BLaER1 (cell line): Measurements from ENCODE around the gene GPM6B.

Experiments
- H3K27ac ChIP-seq: shearing (Covaris generic); formaldehyde crosslinking; 2 replicates; pipeline ENCODE4 v1.8.1; 2022
- H3K27me3 ChIP-seq: shearing (Covaris generic); formaldehyde crosslinking; 2 replicates; pipeline ENCODE4 v1.8.1; 2022
- H3K36me3 ChIP-seq: shearing (Covaris generic); formaldehyde crosslinking; 2 replicates; pipeline ENCODE4 v1.8.1; 2022
- H3K4me1 ChIP-seq: shearing (Covaris generic); formaldehyde crosslinking; 2 replicates; pipeline ENCODE4 v1.8.1; 2022
- H3K4me2 ChIP-seq: shearing (Covaris generic); formaldehyde crosslinking; 2 replicates; pipeline ENCODE4 v1.8.1; 2022
- H3K4me3 ChIP-seq: shearing (Covaris generic); formaldehyde crosslinking; 2 replicates; pipeline ENCODE4 v1.8.1; 2022
- H3K9ac ChIP-seq: shearing (Covaris generic); formaldehyde crosslinking; 2 replicates; pipeline ENCODE4 v1.8.1; 2022
- H3K9me3 ChIP-seq: shearing (Covaris generic); formaldehyde crosslinking; 2 replicates; pipeline ENCODE4 v1.8.1; 2022
- H4K20me1 ChIP-seq: shearing (Covaris generic); formaldehyde crosslinking; 2 replicates; pipeline ENCODE4 v1.8.1; 2022
- Cebpa-rat ChIP-seq: shearing (Covaris generic); IDR thresholded peaks from 2 replicates; pipeline ENCODE4 v1.8.1; 2022

GPM6B gene, protein sequence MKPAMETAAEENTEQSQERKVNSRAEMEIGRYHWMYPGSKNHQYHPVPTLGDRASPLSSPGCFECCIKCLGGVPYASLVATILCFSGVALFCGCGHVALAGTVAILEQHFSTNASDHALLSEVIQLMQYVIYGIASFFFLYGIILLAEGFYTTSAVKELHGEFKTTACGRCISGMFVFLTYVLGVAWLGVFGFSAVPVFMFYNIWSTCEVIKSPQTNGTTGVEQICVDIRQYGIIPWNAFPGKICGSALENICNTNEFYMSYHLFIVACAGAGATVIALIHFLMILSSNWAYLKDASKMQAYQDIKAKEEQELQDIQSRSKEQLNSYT

DNA sequence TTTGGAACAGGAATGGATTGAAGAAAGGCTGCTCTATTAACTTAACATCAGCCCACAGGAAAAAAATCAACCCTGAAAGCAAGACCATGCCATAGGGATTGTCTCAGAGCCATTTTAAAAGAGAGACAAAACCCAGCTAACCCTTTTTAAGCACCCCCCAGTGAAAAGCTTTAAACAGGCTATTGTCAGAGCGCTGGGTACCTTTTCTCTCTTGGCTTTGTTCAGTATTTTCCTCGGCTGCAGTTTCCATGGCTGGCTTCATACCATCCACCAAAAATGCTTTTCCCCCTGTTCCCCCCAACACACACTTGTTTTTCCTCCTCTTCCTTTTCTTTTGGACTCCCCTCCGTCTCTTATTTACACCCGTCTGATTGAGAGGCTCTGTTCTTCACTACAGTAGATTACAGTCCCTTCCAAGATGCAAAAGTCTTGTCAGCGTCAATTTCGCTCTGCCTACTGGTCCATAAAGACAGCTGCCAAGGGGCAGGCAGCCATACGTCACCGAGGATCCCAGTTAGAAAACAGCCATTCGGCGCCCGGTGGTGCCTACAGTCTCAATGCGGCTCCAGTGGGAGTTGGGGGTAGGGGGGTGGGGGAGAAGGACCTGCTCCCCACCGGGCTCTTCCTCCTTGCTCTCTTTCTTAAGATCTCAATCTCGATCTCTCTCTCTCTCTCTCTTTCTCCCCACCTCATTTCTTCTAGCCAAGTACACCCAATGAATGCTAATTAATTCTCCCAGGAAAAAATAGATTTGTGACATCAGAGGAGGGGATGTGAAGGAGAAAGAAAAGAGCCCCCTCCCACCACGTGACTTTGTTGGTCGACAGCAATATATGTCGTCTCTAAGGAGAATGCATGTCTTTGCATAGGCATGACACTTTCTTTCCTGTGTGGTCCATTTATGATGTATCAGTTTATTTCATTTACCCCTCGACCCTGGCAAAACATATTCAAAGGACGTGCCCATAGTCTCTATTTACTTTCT lies at the start of gene GPM6B:
Gene GPM6B (minus strand): TSS at position 451 of the 985 bp plus-strand sequence. CDS start 189 bp downstream, at position 262.
- no peak for TF ChIP-seq Cebpa-rat
- H3K27me3 ChIP-seq: peaks cover 98% of the 10 kb centered on the region
- H3K9me3 ChIP-seq: no peaks in the 10 kb centered on the region
- H3K4me2 ChIP-seq: no peak within 1 kb of the TSS
- no peak within 1 kb of the TSS for H3K4me3 ChIP-seq
- H3K27ac ChIP-seq: no peak within 1 kb of the TSS
- H3K36me3 ChIP-seq: no peaks in the 10 kb centered on the region
- H3K9ac ChIP-seq: no peak within 1 kb of the TSS
- H4K20me1 ChIP-seq: peaks cover 20% of the 10 kb centered on the region; the same call in 1 of the 2 replicates
- no peaks in the 10 kb centered on the region for H3K4me1 ChIP-seq

- no peak overlapping the region for H3K27ac ChIP-seq
- TF ChIP-seq Cebpa-rat: no peak
- no peaks in the 10 kb centered on the region for H3K4me1 ChIP-seq
- peaks cover 26% of the 10 kb centered on the region; the same call in 1 of the 2 replicates for H4K20me1 ChIP-seq
- H3K9me3 ChIP-seq: no peaks in the 10 kb centered on the region
- no peak overlapping the region for H3K4me3 ChIP-seq
- H3K9ac ChIP-seq: no peak overlapping the region
- H3K36me3 ChIP-seq: no peaks in the 10 kb centered on the region
- H3K4me2 ChIP-seq: no peak overlapping the region
- peaks cover 92% of the 10 kb centered on the region for H3K27me3 ChIP-seq
These were observed 47.4 kb upstream of the GPM6B start for GRCh38 chrX:13864264-13864663.

DNA sequence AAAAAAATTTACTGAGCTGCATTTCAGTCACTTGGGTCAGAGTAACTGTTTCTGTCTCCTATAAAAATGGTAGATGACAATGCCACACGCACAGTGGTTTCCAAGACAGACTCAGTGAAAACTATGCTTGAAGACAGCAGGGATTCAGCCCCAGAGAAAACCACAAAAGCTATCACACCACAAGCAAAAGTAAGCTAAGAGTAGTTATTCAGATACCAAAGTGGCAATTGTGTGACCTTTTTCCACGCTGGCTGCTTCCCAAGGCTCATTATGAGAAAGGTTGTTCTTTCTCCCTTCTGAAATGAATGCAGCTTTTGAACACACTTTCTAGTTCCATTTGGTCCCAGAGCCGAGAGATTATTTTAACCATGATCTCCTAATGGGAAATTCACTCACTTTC lies 46.4 kb upstream of the GPM6B start:
- peaks cover 92% of the 10 kb centered on the region for H3K27me3 ChIP-seq
- H3K36me3 ChIP-seq: no peaks in the 10 kb centered on the region
- H3K9ac ChIP-seq: no peak overlapping the region
- no peak overlapping the region for H3K27ac ChIP-seq
- TF ChIP-seq Cebpa-rat: no peak
- H3K9me3 ChIP-seq: no peaks in the 10 kb centered on the region
- H3K4me3 ChIP-seq: no peak overlapping the region
- no peaks in the 10 kb centered on the region for H3K4me1 ChIP-seq
- H3K4me2 ChIP-seq: no peak overlapping the region
- peaks cover 19% of the 10 kb centered on the region; the same call in 1 of the 2 replicates for H4K20me1 ChIP-seq

GRCh38 chrX:13859724-13860123 lies 42.8 kb upstream of the GPM6B start:
- no peak for TF ChIP-seq Cebpa-rat
- peaks cover 20% of the 10 kb centered on the region; the same call in 1 of the 2 replicates for H4K20me1 ChIP-seq
- peaks cover 95% of the 10 kb centered on the region for H3K27me3 ChIP-seq
- no peaks in the 10 kb centered on the region for H3K9me3 ChIP-seq
- no peak overlapping the region for H3K4me3 ChIP-seq
- no peaks in the 10 kb centered on the region for H3K36me3 ChIP-seq
- no peak overlapping the region for H3K9ac ChIP-seq
- 0 out of 2 replicates have a peak, but pooled peaks cover 4% of the 10 kb centered on the region for H3K4me1 ChIP-seq
- no peak overlapping the region for H3K27ac ChIP-seq
- no peak overlapping the region for H3K4me2 ChIP-seq

GRCh38 chrX:13857804-13858203 lies 40.9 kb upstream of the GPM6B start:
- Histone ChIP-seq H3K9ac (no peak overlapping the region), H3K36me3 (no peaks in the 10 kb centered on the region), H3K4me3 (no peak overlapping the region), H3K4me2 (no peak overlapping the region), H4K20me1 (peaks cover 5% of the 10 kb centered on the region; the same call in 1 of the 2 replicates), H3K9me3 (no peaks in the 10 kb centered on the region), H3K4me1 (0 out of 2 replicates have a peak, but pooled peaks cover 4% of the 10 kb centered on the region), H3K27ac (no peak overlapping the region), H3K27me3 (peaks cover 92% of the 10 kb centered on the region)
- TF ChIP-seq Cebpa-rat: no peak

DNA sequence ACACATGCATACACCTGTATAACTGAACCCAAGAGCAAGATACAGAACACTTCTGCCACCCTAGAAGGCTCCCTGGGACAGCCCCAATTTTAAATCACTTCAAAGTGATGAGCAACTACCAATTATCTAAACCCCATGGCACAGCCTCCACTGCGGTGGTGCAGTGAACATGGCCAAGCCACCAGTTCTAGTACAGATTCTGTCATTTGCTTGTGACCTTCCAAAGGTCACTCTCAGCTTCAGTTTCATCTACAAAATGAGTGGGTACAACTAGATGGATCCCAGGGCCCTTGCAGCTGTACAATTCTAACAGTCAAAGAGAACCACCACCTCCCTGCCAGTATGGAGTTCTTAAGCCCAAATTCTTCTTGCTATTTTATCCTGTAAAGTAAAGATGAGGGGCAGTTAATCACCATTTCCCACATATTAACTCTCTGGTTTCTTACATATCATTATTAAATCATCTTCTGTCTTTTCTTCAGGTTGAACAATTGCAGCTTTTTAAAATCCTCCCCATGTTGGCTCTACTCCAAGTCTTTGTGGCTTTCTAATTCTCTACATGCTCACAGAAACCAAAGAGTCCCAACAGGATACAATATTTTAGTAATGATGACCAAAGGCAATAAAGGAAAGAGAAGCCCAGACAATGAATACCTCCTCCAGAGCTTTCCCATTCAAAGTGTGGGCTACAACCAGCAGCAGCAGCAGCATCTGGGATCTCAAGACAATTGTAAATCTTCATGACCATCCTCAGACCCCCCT lies 39.0 kb upstream of the GPM6B start:
- Histone ChIP-seq H4K20me1 (peaks cover 5% of the 10 kb centered on the region; the same call in 1 of the 2 replicates), H3K4me2 (peak overlapping the region; percentile 8; the same call in 1 of the 2 replicates), H3K27me3 (peaks cover 89% of the 10 kb centered on the region), H3K9ac (no peak overlapping the region), H3K27ac (no peak overlapping the region), H3K36me3 (no peaks in the 10 kb centered on the region), H3K4me3 (no peak overlapping the region), H3K9me3 (no peaks in the 10 kb centered on the region), H3K4me1 (0 out of 2 replicates have a peak, but pooled peaks cover 4% of the 10 kb centered on the region)
- no peak for TF ChIP-seq Cebpa-rat

DNA sequence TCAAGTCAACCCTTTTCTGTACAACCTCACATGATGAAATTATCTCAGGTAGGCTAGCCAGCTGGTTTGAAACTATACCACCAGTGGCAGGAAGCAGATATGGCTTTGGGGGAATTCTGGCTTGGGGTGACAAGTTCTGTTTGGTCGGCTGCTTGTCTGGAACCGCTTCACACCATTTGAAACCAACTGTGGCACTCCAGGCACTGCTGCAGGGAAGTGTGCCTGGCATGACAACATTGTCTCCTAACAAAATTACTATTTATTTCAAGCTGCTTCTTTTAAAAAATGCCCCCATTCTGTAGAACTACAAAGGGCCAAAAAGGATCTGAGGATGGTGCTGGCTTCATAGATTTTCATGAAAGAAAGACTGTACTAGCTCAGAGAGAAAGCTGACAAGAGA lies 37.1 kb upstream of the GPM6B start:
- no peak overlapping the region for H3K4me3 ChIP-seq
- H4K20me1 ChIP-seq: peaks cover 5% of the 10 kb centered on the region; the same call in 1 of the 2 replicates
- peaks cover 87% of the 10 kb centered on the region for H3K27me3 ChIP-seq
- H3K9me3 ChIP-seq: no peaks in the 10 kb centered on the region
- H3K4me2 ChIP-seq: no peak overlapping the region
- H3K4me1 ChIP-seq: 0 out of 2 replicates have a peak, but pooled peaks cover 4% of the 10 kb centered on the region
- no peak for TF ChIP-seq Cebpa-rat
- H3K9ac ChIP-seq: no peak overlapping the region
- no peaks in the 10 kb centered on the region for H3K36me3 ChIP-seq
- no peak overlapping the region for H3K27ac ChIP-seq

DNA sequence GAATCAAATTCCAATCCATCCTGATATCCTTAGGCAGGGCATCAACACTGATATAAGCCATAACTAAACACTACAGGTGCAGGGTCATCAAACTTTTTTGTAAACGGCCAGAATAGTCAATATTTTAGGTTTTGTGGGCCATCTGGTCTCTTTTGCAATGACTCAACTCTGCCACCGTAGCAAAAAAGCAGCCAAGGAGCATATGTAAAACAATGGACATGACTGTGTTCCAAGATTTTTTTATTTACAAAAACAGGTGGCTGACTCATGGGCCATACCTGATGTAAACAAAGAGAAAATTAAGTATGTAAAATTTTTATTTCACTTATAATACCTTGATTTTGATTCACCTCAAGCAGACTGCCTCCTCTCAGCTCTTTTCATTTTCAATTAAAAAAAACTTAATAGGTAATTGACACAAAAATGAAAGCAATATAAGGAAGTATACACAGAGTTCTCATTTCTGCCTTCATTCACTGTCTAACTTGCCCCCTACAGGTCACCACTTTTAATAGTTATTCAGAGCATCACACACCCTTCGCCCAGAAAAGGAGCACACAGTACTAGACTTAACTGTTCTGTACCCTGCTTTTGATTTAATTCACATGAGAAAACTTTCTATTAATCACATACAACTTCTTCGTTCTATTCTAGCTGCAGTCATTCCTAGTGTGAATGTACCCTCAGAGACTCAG lies 35.3 kb upstream of the GPM6B start:
- Histone ChIP-seq H3K27me3 (peaks cover 87% of the 10 kb centered on the region), H3K27ac (no peak overlapping the region), H3K4me2 (no peak overlapping the region), H3K36me3 (no peaks in the 10 kb centered on the region), H3K4me3 (no peak overlapping the region), H3K4me1 (0 out of 2 replicates have a peak, but pooled peaks cover 4% of the 10 kb centered on the region), H3K9me3 (no peaks in the 10 kb centered on the region), H4K20me1 (peaks cover 5% of the 10 kb centered on the region; the same call in 1 of the 2 replicates), H3K9ac (no peak overlapping the region)
- no peak for TF ChIP-seq Cebpa-rat
